Measurements from ENCODE around the gene ANO5. TPM values are rescaled to one million over a fixed set of nuclear protein-coding genes. Genes with fewer than 3 reads are reported as not detected.

Gene ANO5
- total and polyA plus RNA-seq, 2 donors, result 0.78 to 0.99 TPM

DNA sequence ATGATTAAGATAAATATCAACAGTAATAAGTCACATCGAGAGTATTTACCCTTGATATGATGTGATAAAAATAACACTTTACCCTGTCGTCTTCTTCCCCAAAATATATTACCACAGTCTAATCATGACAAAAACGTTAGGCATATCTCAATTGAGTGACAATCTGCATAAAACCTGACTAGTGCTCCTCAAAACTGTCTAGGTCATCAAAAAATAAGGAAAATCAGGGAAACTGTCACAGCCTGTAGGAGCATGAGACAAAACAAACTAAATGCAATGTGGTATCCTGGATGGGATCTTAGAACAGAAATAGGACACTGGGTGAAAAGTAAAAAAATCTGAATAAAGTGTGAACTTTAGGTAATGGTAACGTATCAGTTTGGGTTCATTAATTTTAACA is 19.4 kb upstream of the ANO5 start:
- 41% methylated on average over 4 of the region's 4 CpGs for WGBS
- no peaks in the 10 kb centered on the region for H3K27me3 ChIP-seq (ENCODE audit: control insufficient read depth in 2 of 2, insufficient read depth in 1 of 2, low read length in 1 of 2)

GRCh38 chr11:22177186-22177585 is 15.7 kb upstream of the ANO5 start:
- H3K27ac ChIP-seq (ENCODE audit: low read depth in 1 of 2, low read length in 1 of 2), result no peak overlapping the region
- no peak for DNase-seq (ENCODE audit: low read depth in 6 of 9, low spot score in 9 of 9)
- no peaks in the 10 kb centered on the region for H3K36me3 ChIP-seq (ENCODE audit: control insufficient read depth in 2 of 2, insufficient read depth in 2 of 2, low read length in 1 of 2)
- H3K4me1 ChIP-seq (ENCODE audit: control insufficient read depth in 2 of 2, insufficient read depth in 2 of 2, low read length in 2 of 2), result no peaks in the 10 kb centered on the region
- 89% methylated on average over 4 of the region's 4 CpGs for WGBS
- no peaks in the 10 kb centered on the region for H3K9me3 ChIP-seq (ENCODE audit: control insufficient read depth in 2 of 2, insufficient read depth in 1 of 2, low read length in 1 of 2)
- H3K27me3 ChIP-seq (ENCODE audit: control insufficient read depth in 2 of 2, insufficient read depth in 1 of 2, low read length in 1 of 2), result no peaks in the 10 kb centered on the region
- H3K4me3 ChIP-seq (ENCODE audit: low read length in 2 of 2), result no peak overlapping the region

More for the DNA sequence above, 19.4 kb upstream of the ANO5 start:
- no peak overlapping the region for H3K27ac ChIP-seq (ENCODE audit: low read depth in 1 of 2, low read length in 1 of 2)
- no peaks in the 10 kb centered on the region for H3K36me3 ChIP-seq (ENCODE audit: control insufficient read depth in 2 of 2, insufficient read depth in 2 of 2, low read length in 1 of 2)
- no peaks in the 10 kb centered on the region for H3K4me1 ChIP-seq (ENCODE audit: control insufficient read depth in 2 of 2, insufficient read depth in 2 of 2, low read length in 2 of 2)
- H3K4me3 ChIP-seq (ENCODE audit: low read length in 2 of 2), result no peak overlapping the region
- H3K9me3 ChIP-seq (ENCODE audit: control insufficient read depth in 2 of 2, insufficient read depth in 1 of 2, low read length in 1 of 2), result no peaks in the 10 kb centered on the region
- DNase-seq (ENCODE audit: low read depth in 6 of 9, low spot score in 9 of 9), result no peak

- no peak overlapping the region for H3K4me3 ChIP-seq (ENCODE audit: low read length in 2 of 2)
- no peak for DNase-seq (ENCODE audit: low read depth in 6 of 9, low spot score in 9 of 9)
- H3K9me3 ChIP-seq (ENCODE audit: control insufficient read depth in 2 of 2, insufficient read depth in 1 of 2, low read length in 1 of 2), result no peaks in the 10 kb centered on the region
- H3K27ac ChIP-seq (ENCODE audit: low read depth in 1 of 2, low read length in 1 of 2), result no peak overlapping the region
- H3K27me3 ChIP-seq (ENCODE audit: control insufficient read depth in 2 of 2, insufficient read depth in 1 of 2, low read length in 1 of 2), result no peaks in the 10 kb centered on the region
- H3K36me3 ChIP-seq (ENCODE audit: control insufficient read depth in 2 of 2, insufficient read depth in 2 of 2, low read length in 1 of 2), result no peaks in the 10 kb centered on the region
- H3K4me1 ChIP-seq (ENCODE audit: control insufficient read depth in 2 of 2, insufficient read depth in 2 of 2, low read length in 2 of 2), result no peaks in the 10 kb centered on the region
These were observed 13.3 kb upstream of the ANO5 start for GRCh38 chr11:22179626-22180025.

DNA sequence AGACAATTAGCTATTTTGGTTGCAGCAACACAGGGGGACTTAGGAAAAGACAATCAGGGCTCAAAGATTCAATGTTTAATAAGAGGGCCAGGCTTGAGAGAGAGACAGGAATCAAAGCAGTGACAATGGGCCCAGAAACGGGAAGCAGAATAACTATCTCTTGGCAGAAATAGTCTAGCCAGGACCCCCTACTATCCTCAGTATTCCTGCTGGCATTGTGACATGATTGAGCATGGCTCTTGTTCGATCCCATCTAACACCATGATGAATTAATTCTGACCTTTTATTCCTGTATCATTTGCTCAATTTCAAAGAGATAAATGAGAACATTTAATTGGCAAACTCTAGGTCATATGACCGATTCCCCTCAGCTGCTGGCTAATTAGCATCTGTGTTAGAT is 12.8 kb upstream of the ANO5 start:
- H3K27ac ChIP-seq (ENCODE audit: low read depth in 1 of 2, low read length in 1 of 2), result no peak overlapping the region
- 84% methylated on average over 3 of the region's 3 CpGs for WGBS

DNA sequence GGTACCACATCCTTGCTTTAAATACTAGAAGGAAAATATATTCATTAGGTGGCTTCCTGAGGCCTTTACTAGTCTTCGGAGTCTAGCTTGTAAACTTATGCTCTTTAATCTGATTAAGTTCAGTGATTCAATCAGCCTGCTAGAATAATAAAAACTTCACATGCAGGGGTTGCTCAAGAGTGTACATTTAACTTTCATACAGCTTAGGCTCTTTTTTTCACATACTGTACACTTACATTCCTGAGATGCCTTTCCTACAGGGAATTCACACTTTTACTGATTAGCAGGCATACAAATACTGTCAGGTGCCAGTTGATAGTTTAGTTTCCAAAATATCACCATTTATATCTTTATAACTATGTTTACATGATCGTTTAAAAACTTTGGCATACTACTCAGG is 3.2 kb upstream of the ANO5 start:
- 90% methylated on average over 2 of the region's 2 CpGs for WGBS
- Histone ChIP-seq H3K36me3 (ENCODE audit: control insufficient read depth in 2 of 2, insufficient read depth in 2 of 2, low read length in 1 of 2) (no peaks in the 10 kb centered on the region), H3K27me3 (ENCODE audit: control insufficient read depth in 2 of 2, insufficient read depth in 1 of 2, low read length in 1 of 2) (peaks cover 5 to 28% of the 10 kb centered on the region in 2 donors), H3K27ac (ENCODE audit: low read depth in 1 of 2, low read length in 1 of 2) (no peak overlapping the region), H3K9me3 (ENCODE audit: control insufficient read depth in 2 of 2, insufficient read depth in 1 of 2, low read length in 1 of 2) (no peaks in the 10 kb centered on the region), H3K4me1 (ENCODE audit: control insufficient read depth in 2 of 2, insufficient read depth in 2 of 2, low read length in 2 of 2) (no peaks in the 10 kb centered on the region), H3K4me3 (ENCODE audit: low read length in 2 of 2) (no peak overlapping the region)
- DNase-seq (ENCODE audit: low read depth in 6 of 9, low spot score in 9 of 9), result no peak

More for the DNA sequence above, 12.8 kb upstream of the ANO5 start:
- H3K4me3 ChIP-seq (ENCODE audit: low read length in 2 of 2), result no peak overlapping the region
- no peaks in the 10 kb centered on the region for H3K4me1 ChIP-seq (ENCODE audit: control insufficient read depth in 2 of 2, insufficient read depth in 2 of 2, low read length in 2 of 2)
- DNase-seq (ENCODE audit: low read depth in 6 of 9, low spot score in 9 of 9), result no peak
- no peaks in the 10 kb centered on the region for H3K36me3 ChIP-seq (ENCODE audit: control insufficient read depth in 2 of 2, insufficient read depth in 2 of 2, low read length in 1 of 2)
- no peaks in the 10 kb centered on the region for H3K9me3 ChIP-seq (ENCODE audit: control insufficient read depth in 2 of 2, insufficient read depth in 1 of 2, low read length in 1 of 2)
- H3K27me3 ChIP-seq (ENCODE audit: control insufficient read depth in 2 of 2, insufficient read depth in 1 of 2, low read length in 1 of 2), result no peaks in the 10 kb centered on the region

DNA sequence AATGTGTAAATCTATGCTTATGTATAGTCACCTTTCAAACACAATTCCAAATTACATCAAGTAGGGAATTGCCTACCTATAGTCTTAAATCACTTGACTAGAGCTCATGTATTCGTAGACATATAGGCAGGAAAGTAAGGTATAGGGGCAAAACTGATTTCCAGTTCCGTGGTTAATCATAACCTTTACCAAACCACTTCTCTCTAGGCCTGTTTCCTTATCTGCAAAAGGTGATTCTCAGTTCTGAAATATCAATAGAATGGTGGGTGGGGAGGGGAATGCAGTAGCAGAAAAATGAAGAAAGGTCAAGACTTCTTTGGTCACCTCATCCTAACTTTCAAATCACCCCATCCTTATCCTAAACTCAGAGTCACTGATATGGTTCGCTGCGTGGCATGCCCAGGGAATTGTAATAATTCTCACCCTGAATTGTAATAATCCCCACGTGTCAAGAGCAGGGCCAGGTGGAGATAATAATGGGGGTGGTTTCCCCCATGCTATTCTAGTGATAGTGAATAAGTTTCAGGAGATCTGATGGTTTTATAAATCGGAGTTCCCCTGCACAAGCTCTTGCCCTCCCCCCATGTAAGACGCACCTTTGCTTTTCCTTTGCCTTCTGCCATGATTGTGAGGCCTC is 1.9 kb upstream of the ANO5 start:
- 91% methylated on average over 7 of the region's 7 CpGs for WGBS
- Histone ChIP-seq H3K36me3 (ENCODE audit: control insufficient read depth in 2 of 2, insufficient read depth in 2 of 2, low read length in 1 of 2) (no peaks in the 10 kb centered on the region), H3K9me3 (ENCODE audit: control insufficient read depth in 2 of 2, insufficient read depth in 1 of 2, low read length in 1 of 2) (no peaks in the 10 kb centered on the region), H3K27ac (ENCODE audit: low read depth in 1 of 2, low read length in 1 of 2) (no peak overlapping the region), H3K4me3 (ENCODE audit: low read length in 2 of 2) (no peak overlapping the region), H3K27me3 (ENCODE audit: control insufficient read depth in 2 of 2, insufficient read depth in 1 of 2, low read length in 1 of 2) (peaks cover 5 to 28% of the 10 kb centered on the region in 2 donors), H3K4me1 (ENCODE audit: control insufficient read depth in 2 of 2, insufficient read depth in 2 of 2, low read length in 2 of 2) (no peaks in the 10 kb centered on the region)
- no peak for DNase-seq (ENCODE audit: low read depth in 6 of 9, low spot score in 9 of 9)

DNA sequence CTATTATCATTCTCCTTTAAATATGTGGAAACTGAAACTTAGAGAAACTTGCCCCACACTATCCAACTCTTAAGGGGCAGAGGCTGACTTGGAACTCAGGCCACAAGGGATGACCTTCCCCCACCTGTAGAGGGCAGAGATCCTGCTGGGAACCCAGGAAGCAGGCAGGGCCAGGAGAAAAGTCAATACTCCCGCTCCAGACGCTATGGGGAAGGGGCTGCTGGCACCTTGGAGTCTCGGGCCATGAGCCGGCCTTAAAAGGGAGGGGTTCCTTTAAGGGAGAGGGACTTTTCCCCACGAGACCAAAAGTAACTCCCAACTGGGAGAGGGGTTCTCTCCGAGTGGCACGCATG is 620 bp upstream of the ANO5 start:
- DNase-seq (ENCODE audit: low read depth in 6 of 9, low spot score in 9 of 9), result no peak

GRCh38 chr11:22193348-22194051 is 615 bp downstream of the ANO5 start:
- 3% methylated on average over 39 of the region's 39 CpGs for WGBS
- Histone ChIP-seq H3K9me3 (ENCODE audit: control insufficient read depth in 2 of 2, insufficient read depth in 1 of 2, low read length in 1 of 2) (no peaks in the 10 kb centered on the region), H3K27me3 (ENCODE audit: control insufficient read depth in 2 of 2, insufficient read depth in 1 of 2, low read length in 1 of 2) (peaks cover 5 to 28% of the 10 kb centered on the region in 2 donors), H3K4me3 (ENCODE audit: low read length in 2 of 2) (peak overlapping the region; percentile 5 to 36), H3K4me1 (ENCODE audit: control insufficient read depth in 2 of 2, insufficient read depth in 2 of 2, low read length in 2 of 2) (no peaks in the 10 kb centered on the region), H3K27ac (ENCODE audit: low read depth in 1 of 2, low read length in 1 of 2) (no peak overlapping the region), H3K36me3 (ENCODE audit: control insufficient read depth in 2 of 2, insufficient read depth in 2 of 2, low read length in 1 of 2) (no peaks in the 10 kb centered on the region)
- DNase-seq (ENCODE audit: low read depth in 6 of 9, low spot score in 9 of 9), result no peak

More for the DNA sequence above, 620 bp upstream of the ANO5 start:
- H3K27me3 ChIP-seq (ENCODE audit: control insufficient read depth in 2 of 2, insufficient read depth in 1 of 2, low read length in 1 of 2), result peaks cover 5 to 28% of the 10 kb centered on the region in 2 donors
- 11% methylated on average over 7 of the region's 7 CpGs for WGBS
- no peaks in the 10 kb centered on the region for H3K4me1 ChIP-seq (ENCODE audit: control insufficient read depth in 2 of 2, insufficient read depth in 2 of 2, low read length in 2 of 2)
- no peak overlapping the region for H3K27ac ChIP-seq (ENCODE audit: low read depth in 1 of 2, low read length in 1 of 2)
- no peaks in the 10 kb centered on the region for H3K9me3 ChIP-seq (ENCODE audit: control insufficient read depth in 2 of 2, insufficient read depth in 1 of 2, low read length in 1 of 2)
- H3K4me3 ChIP-seq (ENCODE audit: low read length in 2 of 2), result no peak overlapping the region
- H3K36me3 ChIP-seq (ENCODE audit: control insufficient read depth in 2 of 2, insufficient read depth in 2 of 2, low read length in 1 of 2), result no peaks in the 10 kb centered on the region

DNA sequence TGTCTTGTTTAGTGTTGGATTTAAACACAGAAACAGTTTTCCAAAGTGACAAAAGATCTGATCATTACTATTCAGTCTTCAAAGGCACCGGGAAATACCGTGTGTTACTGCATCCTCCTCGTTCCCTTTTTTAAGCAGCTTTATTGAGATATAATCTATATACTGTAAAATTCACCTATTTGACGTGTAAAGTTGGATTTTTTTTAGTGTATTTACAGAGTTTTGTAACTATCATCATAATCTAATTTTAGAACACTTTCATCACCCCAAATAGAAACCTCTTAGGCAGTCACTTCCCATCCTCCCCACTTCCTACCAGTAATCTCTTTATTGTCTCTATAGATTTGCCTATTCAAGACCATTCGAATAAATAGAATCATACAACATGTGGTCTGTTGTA is 1.4 kb downstream of the ANO5 start:
- no peak overlapping the region for H3K27ac ChIP-seq (ENCODE audit: low read depth in 1 of 2, low read length in 1 of 2)
- DNase-seq (ENCODE audit: low read depth in 6 of 9, low spot score in 9 of 9), result no peak
- no peaks in the 10 kb centered on the region for H3K36me3 ChIP-seq (ENCODE audit: control insufficient read depth in 2 of 2, insufficient read depth in 2 of 2, low read length in 1 of 2)
- 45% methylated on average over 5 of the region's 5 CpGs for WGBS
- no peaks in the 10 kb centered on the region for H3K9me3 ChIP-seq (ENCODE audit: control insufficient read depth in 2 of 2, insufficient read depth in 1 of 2, low read length in 1 of 2)
- H3K4me3 ChIP-seq (ENCODE audit: low read length in 2 of 2), result no peak overlapping the region
- no peaks in the 10 kb centered on the region for H3K4me1 ChIP-seq (ENCODE audit: control insufficient read depth in 2 of 2, insufficient read depth in 2 of 2, low read length in 2 of 2)
- peaks cover 5 to 28% of the 10 kb centered on the region in 2 donors for H3K27me3 ChIP-seq (ENCODE audit: control insufficient read depth in 2 of 2, insufficient read depth in 1 of 2, low read length in 1 of 2)

All from thymus (tissue), 11 donors.